H1 (cell line): ENCODE measurements around the gene CTNND2. TPM values are rescaled to one million over a fixed set of nuclear protein-coding genes. Genes with fewer than 3 reads are reported as not detected.

Experiments used
- CTCF ChIA-PET: fragments of 300-600 bp; sonication (Branson Sonifier 250); formaldehyde crosslinking; loops from one replicate; lab custom pipeline; 2021; ENCODE audit not compliant: partially characterized antibody; lab: Charles Lee
- POLR2A ChIA-PET: fragments of 300-600 bp; sonication (Branson Sonifier 250); formaldehyde crosslinking; loops from one replicate; lab custom pipeline; 2021; ENCODE audit warnings: inconsistent platforms; ENCODE audit not compliant: partially characterized antibody; lab: Charles Lee
- DNase-seq, 2 experiments: peaks; one replicate each; pipeline versions ENCODE4 v3.0.0 to v3.0.0-alpha.2; 2010 to 2022; ENCODE audit warnings: low spot score in 2 of 2, low read depth in 1 of 2, mixed read lengths in 1 of 2
- FAIRE-seq: peaks from 2 replicates; lab custom pipeline; 2011; peaks lifted over from hg19 to GRCh38; lab: Jason Lieb, UNC
- H2AFZ ChIP-seq: 2 replicates; pipeline ENCODE4 v1.8.1; 2012; ENCODE audit warnings: low read length, inconsistent platforms
- H2AK5ac ChIP-seq: 2 replicates; pipeline ENCODE4 v1.6.1; 2013; ENCODE audit warnings: low read depth, low read length
- H2BK120ac ChIP-seq: replicated peaks from 2 replicates; pipeline ENCODE3; 2013; ENCODE audit warnings: low read depth, low read length, inconsistent platforms
- H2BK12ac ChIP-seq: 2 replicates; pipeline ENCODE4 v1.6.1; 2013; ENCODE audit warnings: low read depth, low read length
- H2BK15ac ChIP-seq: 2 replicates; pipeline ENCODE4 v1.6.1; 2013; ENCODE audit warnings: low read length
- H2BK20ac ChIP-seq: 2 replicates; pipeline ENCODE4 v1.6.1; 2013; ENCODE audit warnings: low read length
- H2BK5ac ChIP-seq: 2 replicates; pipeline ENCODE4 v1.6.1; 2013; ENCODE audit warnings: low read depth, low read length
- H3K14ac ChIP-seq: 2 replicates; pipeline ENCODE4 v1.6.1; 2013; ENCODE audit warnings: inconsistent platforms; ENCODE audit not compliant: insufficient read length
- H3K18ac ChIP-seq: 2 replicates; pipeline ENCODE4 v1.6.1; 2013; ENCODE audit warnings: low read length; ENCODE audit errors: extremely low read depth
- H3K23ac ChIP-seq: 2 replicates; pipeline ENCODE4 v1.6.1; 2013; ENCODE audit warnings: inconsistent platforms; ENCODE audit not compliant: insufficient read length
- H3K23me2 ChIP-seq: 2 replicates; pipeline ENCODE4 v1.6.1; 2013; ENCODE audit warnings: low read depth, low read length
- H3K27ac ChIP-seq: 2 replicates; pipeline ENCODE4 v1.6.1; 2011; ENCODE audit warnings: low read depth, low read length, inconsistent platforms
- H3K27me3 ChIP-seq, 4 experiments: replicated peaks in 1 of 4; 1 replicate in 1 of 4; 2 replicates in 3 of 4; pipeline versions ENCODE4 v1.6.1 to v1.8.1; 2011 to 2013; ENCODE audit warnings: low read length in 3 of 4, mild to moderate bottlenecking in 3 of 4, inconsistent platforms in 2 of 4, mixed read lengths in 2 of 4, moderate library complexity in 1 of 4; ENCODE audit not compliant: control insufficient read depth in 3 of 4, insufficient read depth in 3 of 4; ENCODE audit errors: extremely low read depth in 1 of 4
- H3K36me3 ChIP-seq, 4 experiments: 2 replicates each; pipeline versions ENCODE4 v1.6.1 to v1.8.1; 2011 to 2013; ENCODE audit warnings: mild to moderate bottlenecking in 4 of 4, low read length in 3 of 4, moderate library complexity in 2 of 4, control low read depth in 1 of 4, inconsistent platforms in 1 of 4; ENCODE audit not compliant: insufficient read depth in 4 of 4, control insufficient read depth in 2 of 4
- H3K4ac ChIP-seq: replicated peaks from 2 replicates; pipeline ENCODE3; 2013; ENCODE audit warnings: low read length, low read depth, mixed read lengths, inconsistent platforms; ENCODE audit not compliant: insufficient read length
- H3K4me1 ChIP-seq, 4 experiments: replicated peaks in 1 of 4; 1 replicate in 1 of 4; 2 replicates in 3 of 4; pipeline versions ENCODE4 v1.6.1 to v1.8.1; 2011 to 2013; ENCODE audit warnings: low read length in 3 of 4, inconsistent platforms in 2 of 4, mixed read lengths in 1 of 4; ENCODE audit not compliant: insufficient read depth in 4 of 4, control insufficient read depth in 3 of 4
- H3K4me2 ChIP-seq, 2 experiments: 2 replicates each; pipeline versions ENCODE4 v1.6.1 to v1.8.1; 2011 to 2013; ENCODE audit warnings: low read depth in 2 of 2, low read length in 2 of 2, control low read depth in 1 of 2, inconsistent platforms in 1 of 2, mild to moderate bottlenecking in 1 of 2; ENCODE audit not compliant: insufficient read depth in 1 of 2
- H3K4me3 ChIP-seq, 4 experiments: fragments of 200-600, 300-600 bp in 1 of 4; sonication (generic), shearing (Covaris generic), sonication (Bioruptor Twin) in 1 of 4; 2 replicates each; pipeline versions ENCODE4 v1.5.1 to v1.8.1; 2011 to 2016; ENCODE audit warnings: low read length in 4 of 4, low read depth in 3 of 4, control low read depth in 2 of 4, inconsistent platforms in 2 of 4, mild to moderate bottlenecking in 2 of 4, mixed read lengths in 1 of 4, moderate library complexity in 1 of 4; ENCODE audit not compliant: insufficient read depth in 2 of 4; ENCODE audit errors: extremely low read depth in 1 of 4
- H3K56ac ChIP-seq: replicated peaks from 2 replicates; pipeline ENCODE3; 2013; ENCODE audit warnings: low read depth, mild to moderate bottlenecking, mixed read lengths, low read length, inconsistent platforms; ENCODE audit not compliant: insufficient read length
- H3K79me1 ChIP-seq: 2 replicates; pipeline ENCODE4 v1.6.1; 2013; ENCODE audit warnings: low read depth, low read length, control low read depth
- H3K79me2 ChIP-seq, 2 experiments: 2 replicates each; pipeline versions ENCODE4 v1.6.1 to v1.8.1; 2012 to 2013; ENCODE audit warnings: low read length in 2 of 2, mild to moderate bottlenecking in 2 of 2, inconsistent platforms in 1 of 2; ENCODE audit not compliant: insufficient read depth in 2 of 2, control insufficient read depth in 1 of 2
- H3K9ac ChIP-seq, 4 experiments: replicated peaks in 1 of 4; 1 replicate in 1 of 4; 2 replicates in 3 of 4; pipeline versions ENCODE4 v1.6.1 to v1.8.1; 2011 to 2013; ENCODE audit warnings: low read depth in 3 of 4, low read length in 3 of 4, control low read depth in 2 of 4, mild to moderate bottlenecking in 2 of 4, moderate library complexity in 2 of 4, inconsistent platforms in 1 of 4; ENCODE audit errors: extremely low read depth in 1 of 4
- H3K9me3 ChIP-seq, 2 experiments: 2 replicates each; pipeline versions ENCODE4 v1.6.1 to v1.8.1; 2012 to 2013; ENCODE audit warnings: mild to moderate bottlenecking in 2 of 2, moderate library complexity in 2 of 2, control low read depth in 1 of 2, inconsistent platforms in 1 of 2, low read depth in 1 of 2, low read length in 1 of 2, mixed read lengths in 1 of 2; ENCODE audit not compliant: insufficient read depth in 2 of 2
- H4K20me1 ChIP-seq, 2 experiments: replicated peaks in 1 of 2; 2 replicates each; pipeline versions ENCODE3 to v1.8.1; 2011 to 2013; ENCODE audit warnings: inconsistent platforms in 2 of 2, low read length in 2 of 2, mild to moderate bottlenecking in 1 of 2; ENCODE audit not compliant: insufficient read depth in 2 of 2, control insufficient read depth in 1 of 2
- H4K5ac ChIP-seq: 2 replicates; pipeline ENCODE4 v1.6.1; 2013; ENCODE audit warnings: low read length, low read depth, mixed read lengths, inconsistent platforms; ENCODE audit not compliant: insufficient read length
- H4K8ac ChIP-seq: 2 replicates; pipeline ENCODE4 v1.8.0; 2013; ENCODE audit warnings: mild to moderate bottlenecking, moderate library complexity, low read length, inconsistent platforms; ENCODE audit not compliant: insufficient read depth; ENCODE audit errors: extremely low read depth
- H4K91ac ChIP-seq: replicated peaks from 2 replicates; pipeline ENCODE3; 2013; ENCODE audit warnings: low read length, mixed read lengths, inconsistent platforms; ENCODE audit not compliant: insufficient read length
- CREB1 ChIP-seq: IDR thresholded peaks from 2 replicates; pipeline ENCODE4 v1.6.1; 2012; ENCODE audit warnings: inconsistent platforms
- CTCF ChIP-seq, 3 experiments: IDR thresholded peaks; 1 replicate in 2 of 3; 2 replicates in 1 of 3; pipeline versions ENCODE4 v1.5.1 to v1.6.1; 2011; ENCODE audit warnings: low read length in 3 of 3, mild to moderate bottlenecking in 3 of 3, inconsistent platforms in 2 of 3, low read depth in 1 of 3, moderate library complexity in 1 of 3; ENCODE audit not compliant: insufficient read depth in 1 of 3; ENCODE audit errors: control extremely low read depth in 1 of 3
- E2F6 ChIP-seq: IDR thresholded peaks from 2 replicates; pipeline ENCODE4 v1.6.1; 2012; ENCODE audit warnings: inconsistent platforms
- KDM1A ChIP-seq: fragments of 200-600, 300-600 bp; sonication (generic); IDR thresholded peaks from 2 replicates; pipeline ENCODE4 v1.7.1; 2016; ENCODE audit warnings: mild to moderate bottlenecking, low read length, borderline replicate concordance
- KDM4A ChIP-seq: IDR thresholded peaks from one replicate; pipeline ENCODE4 v1.7.1; 2012; ENCODE audit warnings: low read depth, mild to moderate bottlenecking, moderate library complexity, low read length, inconsistent platforms; ENCODE audit not compliant: severe bottlenecking
- RAD21 ChIP-seq, 2 experiments: IDR thresholded peaks in 1 of 2; conservative IDR thresholded peaks in 1 of 2; 2 replicates each; pipeline ENCODE4 v1.6.1; 2011; ENCODE audit warnings: low read depth in 2 of 2, low read length in 2 of 2, improper control_type of control experiment in 1 of 2, inconsistent platforms in 1 of 2, mild to moderate bottlenecking in 1 of 2, moderate library complexity in 1 of 2
- YY1 ChIP-seq: IDR thresholded peaks from 2 replicates; pipeline ENCODE4 v1.6.1; 2011; ENCODE audit warnings: low read depth, mild to moderate bottlenecking, low read length
- WGBS, 2 experiments: shearing (Covaris generic) in 1 of 2; methylation state at CpG; one replicate each; pipeline versions ENCODE4 v1.1.6 to v1.1.7; 2013 to 2015; ENCODE audit warnings: low lambda C conversion rate in 2 of 2, mixed read lengths in 2 of 2, inconsistent platforms in 1 of 2, low coverage in 1 of 2, missing lambda C conversion rate in 1 of 2; ENCODE audit not compliant: insufficient replicate concordance in 2 of 2, insufficient coverage in 1 of 2, insufficient read length in 1 of 2; ENCODE audit errors: extremely low coverage in 1 of 2, missing lambda C conversion rate in 1 of 2; 5-methylcytosine and 5-hydroxymethylcytosine counted together
- polyA plus RNA-seq, 7 experiments: library from polyadenylated mRNA; depleted of rRNA in 3 of 7; stranded (reverse) in 5 of 7; unstranded in 2 of 7; fragments of >200 nt in 5 of 7; fragments of 200-250 nt in 2 of 7; gene quantifications; 1 replicate in 5 of 7; 2 replicates in 1 of 7; 4 replicates in 1 of 7; pipeline versions ENCODE4 v1.2.1 to v1.2.3, GENCODE V29; 2011 to 2013; ENCODE audit warnings: missing spikeins in 2 of 7, mixed read lengths in 2 of 7
- total RNA-seq: library from RNA; stranded (reverse); fragmentation: NEBNext Ultra II Directional; extraction: Animal tissue kit (Norgen Biotek cat#: 25700); gene quantifications from 2 replicates; pipeline ENCODE4 v1.2.1, GENCODE V29; 2021

The CTNND2 gene
- total and polyA plus RNA-seq, 2 of the 8 experiments (the other 6 are each of a cell fraction or from before 2014, with no cell fraction given) = 7.4 to 14.2 TPM

- Histone ChIP-seq H3K18ac (no peak overlapping the region), H3K56ac (no peak overlapping the region), H2BK5ac (no peak overlapping the region), H3K9me3 (no peaks in the 10 kb centered on the region), H2AFZ (no peak overlapping the region), H3K36me3 (no peaks in the 10 kb centered on the region), H3K4me3 (no peak overlapping the region), H3K23ac (no peak overlapping the region), H3K79me1 (no peaks in the 10 kb centered on the region), H4K20me1 (no peaks in the 10 kb centered on the region), H3K27ac (no peak overlapping the region), H4K5ac (no peak overlapping the region), H3K4ac (no peak overlapping the region), H3K4me1 (no peaks in the 10 kb centered on the region; a peak in 1 of 7 replicates), H2BK120ac (no peak overlapping the region), H3K23me2 (no peaks in the 10 kb centered on the region), H2AK5ac (no peak overlapping the region), H3K14ac (no peak overlapping the region), H3K4me2 (no peak overlapping the region), H4K8ac (no peak overlapping the region), H4K91ac (no peak overlapping the region), H2BK20ac (no peak overlapping the region), H3K9ac (no peak overlapping the region)
- DNase-seq (peak in 1 of 2 experiments; percentile 52), FAIRE-seq (peak; percentile 72)
- 71% methylated on average over 10 of the region's 12 CpGs; no CpG with 5 or more reads in 1 of the 2 experiments for WGBS, 2 experiments
- ChIA-PET POLR2A (no interaction called here), CTCF (interaction anchor here (0.6 to 2.6 kb wide), 26 partner anchors 9 to 758 kb away, joined by 3 to 10 read pairs (median 4); no protein-coding TSS in a partner anchor)
- TF ChIP-seq KDM1A = no peak
- no peak for TF ChIP-seq KDM4A
- no peak for TF ChIP-seq E2F6
- peak; percentile 82 for TF ChIP-seq YY1
- TF ChIP-seq RAD21 (IDR thresholded peaks at IDR 0.05 in 1 of 2, conservative IDR thresholded peaks at IDR 0.05 in 1 of 2; ENCODE audit: low read depth in 2 of 2, low read length in 2 of 2) = peak; percentile 69 to 78
- peak; percentile 70 to 77 (median 76) for TF ChIP-seq CTCF (IDR thresholded peaks at IDR 0.05; ENCODE audit: control extremely low read depth in 1 of 3, insufficient read depth in 1 of 3, low read depth in 1 of 3, low read length in 3 of 3)
- no peak for TF ChIP-seq CREB1
- TF ChIP-seq, all 59 proteins: peak for 3
- H2BK15ac ChIP-seq = peak overlapping the region; percentile 83; the same call in 1 of the 2 replicates
- no peaks in the 10 kb centered on the region for H3K27me3 ChIP-seq
- H2BK12ac ChIP-seq = no peak overlapping the region
- no peaks in the 10 kb centered on the region for H3K79me2 ChIP-seq
These were observed 829.0 kb downstream of the CTNND2 start for GRCh38 chr5:11075035-11075805.
